ENCODE data around the gene NKX2-4. TPM values are rescaled to one million over a fixed set of nuclear protein-coding genes. Genes with fewer than 3 reads are reported as not detected.
"Not testable (repeated sequence)": the region's sequence is repeated elsewhere in the genome, so short reads cannot be mapped to it uniquely, and the experiment has no call there.

Gene NKX2-4
- polyA plus RNA-seq, 1 donor from 2014 or later, result not detected

DNA sequence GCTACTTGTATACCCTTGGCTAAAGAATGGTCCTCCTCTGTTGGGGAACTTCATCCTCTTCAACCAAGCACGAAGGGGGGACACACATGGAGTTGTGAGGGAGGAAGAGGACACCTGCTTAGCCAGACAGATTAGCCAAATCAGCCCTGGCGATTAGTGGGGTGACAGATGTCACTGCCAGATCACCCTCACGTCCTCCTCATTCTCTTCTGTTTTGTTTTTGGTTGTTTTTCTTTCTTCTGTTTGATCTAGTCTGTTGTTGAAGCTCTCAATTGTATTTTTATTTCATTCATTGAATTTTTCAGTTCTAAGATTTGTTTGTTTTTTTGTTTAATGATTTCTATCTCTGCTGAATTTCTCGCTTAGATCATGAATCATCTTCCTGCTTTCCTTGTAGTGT is 27.5 kb upstream of the NKX2-4 start:
- TF ChIP-seq RAD21 (conservative IDR thresholded peaks at IDR 0.05), result no peak
- TF ChIP-seq REST (IDR thresholded peaks at IDR 0.05; ENCODE audit: borderline replicate concordance), result no peak
- no peak for TF ChIP-seq POLR2AphosphoS5 (IDR thresholded peaks at IDR 0.05)
- no peak for TF ChIP-seq EP300 (conservative IDR thresholded peaks at IDR 0.05; ENCODE audit: poor library complexity, severe bottlenecking)
- no peak for TF ChIP-seq SMC3 (conservative IDR thresholded peaks at IDR 0.05; ENCODE audit: poor library complexity)
- no peak for TF ChIP-seq MXI1 (conservative IDR thresholded peaks at IDR 0.05; ENCODE audit: poor library complexity, severe bottlenecking)
- no peak for TF ChIP-seq TAF1 (IDR thresholded peaks at IDR 0.05; ENCODE audit: low read depth)
- TF ChIP-seq CTCF (IDR thresholded peaks at IDR 0.05; ENCODE audit: poor library complexity, severe bottlenecking), result no peak
- no peak for TF ChIP-seq EZH2 (IDR thresholded peaks at IDR 0.05; ENCODE audit: borderline replicate concordance, insufficient read depth, low read length, poor library complexity, severe bottlenecking)

GRCh38 chr20:21423712-21424111 is 26.4 kb upstream of the NKX2-4 start:
- not testable (repeated sequence) for H3K9me3 ChIP-seq (ENCODE audit: low read length); H2AFZ ChIP-seq (ENCODE audit: low read depth, low read length); H3F3A ChIP-seq (ENCODE audit: insufficient read depth, low read length, poor library complexity, severe bottlenecking); H3K4me2 ChIP-seq (ENCODE audit: low read length); H3K79me2 ChIP-seq (replicated peaks; ENCODE audit: insufficient read depth, low read length); H3K36me3 ChIP-seq (ENCODE audit: insufficient read depth, low read length); H3K9ac ChIP-seq (ENCODE audit: low read length); H3K27me3 ChIP-seq (ENCODE audit: insufficient read depth, low read depth, low read length); H3K27ac ChIP-seq (ENCODE audit: low read length); H4K20me1 ChIP-seq (ENCODE audit: insufficient read depth); H3K4me3 ChIP-seq (ENCODE audit: low read length); H3K9me2 ChIP-seq (ENCODE audit: insufficient read depth, low read length)

More for the DNA sequence above, 27.5 kb upstream of the NKX2-4 start:
- no peak overlapping the region for H3K4me3 ChIP-seq (ENCODE audit: low read length)
- H4K20me1 ChIP-seq (ENCODE audit: insufficient read depth), result no peaks in the 10 kb centered on the region
- H3K9me2 ChIP-seq (ENCODE audit: insufficient read depth, low read length), result no peaks in the 10 kb centered on the region
- peaks cover 7% of the 10 kb centered on the region for H3K9me3 ChIP-seq (ENCODE audit: low read length)
- H3F3A ChIP-seq (ENCODE audit: insufficient read depth, low read length, poor library complexity, severe bottlenecking), result no peaks in the 10 kb centered on the region
- H3K27ac ChIP-seq (ENCODE audit: low read length), result no peak overlapping the region
- H3K9ac ChIP-seq (ENCODE audit: low read length), result no peak overlapping the region
- H3K27me3 ChIP-seq (ENCODE audit: insufficient read depth, low read depth, low read length), result no peaks in the 10 kb centered on the region
- H3K79me2 ChIP-seq (replicated peaks; ENCODE audit: insufficient read depth, low read length), result no peaks in the 10 kb centered on the region
- H3K4me2 ChIP-seq (ENCODE audit: low read length), result no peak overlapping the region
- H3K36me3 ChIP-seq (ENCODE audit: insufficient read depth, low read length), result no peaks in the 10 kb centered on the region
- no peak overlapping the region for H2AFZ ChIP-seq (ENCODE audit: low read depth, low read length)
